DND-41 (cell line): ENCODE data around the gene PCDH10.

ENCODE experiments used
- ATAC-seq: fragments of 200-7000 bp; cut with Tn5 transposase; 3 replicates; pipeline ENCODE4 v1.9.1; 2021; ENCODE audit warnings: low read depth; ENCODE audit not compliant: insufficient read depth
- DNase-seq: peaks from one replicate; pipeline ENCODE4 v3.0.0-alpha.2; 2020
- H2AFZ ChIP-seq: 2 replicates; pipeline ENCODE4 v1.6.0; 2012; ENCODE audit warnings: low read depth, low read length
- H3K27ac ChIP-seq: 2 replicates; pipeline ENCODE4 v1.5.1; 2012; ENCODE audit warnings: low read length, inconsistent platforms
- H3K27me3 ChIP-seq: fragments of 200-600 bp; sonication (generic); 2 replicates; pipeline ENCODE4 v1.6.0; 2012; ENCODE audit warnings: low read length, mild to moderate bottlenecking, inconsistent platforms; ENCODE audit not compliant: insufficient read depth, poor library complexity
- H3K36me3 ChIP-seq: 2 replicates; pipeline ENCODE4 v1.5.1; 2012; ENCODE audit warnings: low read length, inconsistent platforms; ENCODE audit not compliant: insufficient read depth
- H3K4me1 ChIP-seq: 2 replicates; pipeline ENCODE4 v1.5.1; 2012; ENCODE audit warnings: mild to moderate bottlenecking, low read length; ENCODE audit not compliant: insufficient read depth
- H3K4me2 ChIP-seq: 2 replicates; pipeline ENCODE4 v1.6.0; 2012; ENCODE audit warnings: mild to moderate bottlenecking, moderate library complexity, low read length, inconsistent platforms; ENCODE audit not compliant: insufficient read depth
- H3K4me3 ChIP-seq, 2 experiments: fragments of 200-600 bp in 1 of 2; shearing (Covaris generic) in 1 of 2; 2 replicates each; pipeline ENCODE4 v1.5.1; 2012 to 2016; ENCODE audit warnings: inconsistent platforms in 2 of 2, low read length in 2 of 2, mild to moderate bottlenecking in 2 of 2, low read depth in 1 of 2, moderate library complexity in 1 of 2
- H3K79me2 ChIP-seq: 2 replicates; pipeline ENCODE4 v1.6.0; 2012; ENCODE audit warnings: low read length, inconsistent platforms; ENCODE audit not compliant: insufficient read depth
- H3K9ac ChIP-seq: 2 replicates; pipeline ENCODE4 v1.6.0; 2012; ENCODE audit warnings: low read depth, mild to moderate bottlenecking, inconsistent platforms, low read length, moderate library complexity
- H3K9me3 ChIP-seq: 2 replicates; pipeline ENCODE4 v1.5.1; 2012; ENCODE audit warnings: low read length, moderate library complexity, mild to moderate bottlenecking, inconsistent platforms; ENCODE audit not compliant: insufficient read depth, severe bottlenecking
- H4K20me1 ChIP-seq: 2 replicates; pipeline ENCODE4 v1.6.0; 2012; ENCODE audit warnings: low read length; ENCODE audit not compliant: insufficient read depth
- CTCF ChIP-seq: IDR thresholded peaks from 2 replicates; pipeline ENCODE4 v1.5.1; 2012; ENCODE audit warnings: borderline replicate concordance, low read length, moderate library complexity, mild to moderate bottlenecking; ENCODE audit not compliant: poor library complexity, severe bottlenecking; ENCODE audit errors: extremely low read depth
- EZH2 ChIP-seq: IDR thresholded peaks from 3 replicates; pipeline ENCODE4 v1.6.1; 2012; ENCODE audit warnings: borderline replicate concordance, low read depth, mild to moderate bottlenecking, moderate library complexity, low read length, inconsistent platforms; ENCODE audit not compliant: severe bottlenecking

The PCDH10 gene

GRCh38 chr4:133130171-133130570 is 18.9 kb upstream of the PCDH10 start:
- no peaks in the 10 kb centered on the region for H3K79me2 ChIP-seq
- no peak for TF ChIP-seq EZH2
- TF ChIP-seq CTCF: no peak
- H3K27me3 ChIP-seq: no peaks in the 10 kb centered on the region
- peak overlapping the region; percentile 24; the same call in 1 of the 2 replicates for H3K27ac ChIP-seq
- ATAC-seq (no peak), DNase-seq (no peak)
- H4K20me1 ChIP-seq: no peaks in the 10 kb centered on the region
- peaks cover 27% of the 10 kb centered on the region for H3K4me1 ChIP-seq
- H2AFZ ChIP-seq: no peak overlapping the region
- H3K36me3 ChIP-seq: no peaks in the 10 kb centered on the region
- H3K4me2 ChIP-seq: no peak overlapping the region
- no peak overlapping the region for H3K4me3 ChIP-seq
- H3K9me3 ChIP-seq: no peaks in the 10 kb centered on the region
- no peak overlapping the region for H3K9ac ChIP-seq

- no peaks in the 10 kb centered on the region for H3K36me3 ChIP-seq
- DNase-seq (no peak), ATAC-seq (peak; percentile 64)
- H3K79me2 ChIP-seq: no peaks in the 10 kb centered on the region
- no peaks in the 10 kb centered on the region for H4K20me1 ChIP-seq
- peak overlapping the region; percentile 33 for H3K4me2 ChIP-seq
- H3K27ac ChIP-seq: peak overlapping the region; percentile 75
- H3K4me3 ChIP-seq: no peak overlapping the region
- H3K9me3 ChIP-seq: no peaks in the 10 kb centered on the region
- peaks cover 35% of the 10 kb centered on the region for H3K4me1 ChIP-seq
- H3K9ac ChIP-seq: peak overlapping the region; percentile 19; the same call in 1 of the 2 replicates
- TF ChIP-seq CTCF (no peak), EZH2 (no peak)
- H3K27me3 ChIP-seq: no peaks in the 10 kb centered on the region
- H2AFZ ChIP-seq: peak overlapping the region; percentile 64
These were observed 17.1 kb upstream of the PCDH10 start for GRCh38 chr4:133131829-133132460.

GRCh38 chr4:133136833-133137232 is 12.3 kb upstream of the PCDH10 start:
- peak; percentile 76 for ATAC-seq
- H3K79me2 ChIP-seq: no peaks in the 10 kb centered on the region
- no peaks in the 10 kb centered on the region for H4K20me1 ChIP-seq
- peak overlapping the region; percentile 49 for H3K4me2 ChIP-seq
- peak overlapping the region; percentile 76 for H2AFZ ChIP-seq
- peak overlapping the region in 1 of 2 experiments; percentile 13; a peak in 2 of 4 replicates for H3K4me3 ChIP-seq
- no peaks in the 10 kb centered on the region for H3K27me3 ChIP-seq
- H3K27ac ChIP-seq: peak overlapping the region; percentile 83
- H3K4me1 ChIP-seq: peaks cover 29% of the 10 kb centered on the region
- H3K9me3 ChIP-seq: no peaks in the 10 kb centered on the region
- no peaks in the 10 kb centered on the region for H3K36me3 ChIP-seq
- DNase-seq: no peak
- TF ChIP-seq CTCF: no peak
- TF ChIP-seq EZH2: no peak
- peak overlapping the region; percentile 35 for H3K9ac ChIP-seq
